Activated CD8-positive, alpha-beta memory T cell treated with anti-CD3 and anti-CD28 coated beads, Interleukin-2, amount 50 U/mL, for 1 hour (primary cell): ENCODE measurements around the gene TOP1.

Experiments used
- DNase-seq: peaks from one replicate; pipeline ENCODE4 v3.0.0-alpha.2; 2020; ENCODE audit errors: extremely low read depth

TOP1 gene

GRCh38 chr20:41168281-41169161 lies 139.9 kb downstream of the TOP1 start:
- DNase-seq: no peak

- DNase-seq: no peak
Observed at GRCh38 chr20:41169162-41169690, 140.6 kb downstream of the TOP1 start.

GRCh38 chr20:41169791-41170351 lies 141.2 kb downstream of the TOP1 start:
- DNase-seq: no peak

GRCh38 chr20:41170386-41171105 lies 141.9 kb downstream of the TOP1 start:
- DNase-seq: no peak

GRCh38 chr20:41171736-41172295 lies 143.2 kb downstream of the TOP1 start:
- no peak for DNase-seq

GRCh38 chr20:41172296-41173140 lies 143.9 kb downstream of the TOP1 start:
- DNase-seq: no peak

GRCh38 chr20:41173161-41173721 lies 144.6 kb downstream of the TOP1 start:
- peak; percentile 36 for DNase-seq

- DNase-seq: no peak
Observed at GRCh38 chr20:41173791-41174341, 145.2 kb downstream of the TOP1 start.
